Ureter (tissue), 1 donor: ENCODE data around the gene ERFE. TPM values are rescaled to one million over a fixed set of nuclear protein-coding genes. Genes with fewer than 3 reads are reported as not detected.

Experiments
- DNase-seq: peaks from one replicate; pipeline ENCODE4 v3.0.0-alpha.2; 2020; ENCODE audit warnings: low spot score
- total RNA-seq: library from RNA; stranded (reverse); gene quantifications from one replicate; pipeline ENCODE4 v1.2.4, GENCODE V29; 2023
- donor health status: DM: yes; HTN: yes; CAD: no.

Gene ERFE
- total RNA-seq, 1 donor from 2014 or later, result 1.8 TPM

- no peak for DNase-seq
Measured at GRCh38 chr2:238203973-238204683, 45.4 kb downstream of the ERFE start.

- DNase-seq, result no peak
Measured at GRCh38 chr2:238207006-238207405, 48.2 kb downstream of the ERFE start.

- no peak for DNase-seq
Measured at GRCh38 chr2:238216651-238217184, 57.9 kb downstream of the ERFE start.

Other genes with a start within 250 kb of the ERFE start
- 44.4 TPM for gene UBE2F, start 192.0 kb upstream of the ERFE start, total RNA-seq
- 21.6 TPM for gene SCLY, start 98.0 kb upstream of the ERFE start, total RNA-seq
- 2.4 TPM for gene ESPNL, start 58.6 kb upstream of the ERFE start, total RNA-seq
- gene KLHL30, start 20.3 kb upstream of the ERFE start, total RNA-seq, result 2.2 TPM
- gene ILKAP, start 44.7 kb downstream of the ERFE start, total RNA-seq, result 67.4 TPM
- 3.4 TPM for gene HES6, start 81.1 kb downstream of the ERFE start, total RNA-seq
- gene PER2, start 129.6 kb downstream of the ERFE start, total RNA-seq, result 30.5 TPM
- gene TRAF3IP1, start 161.5 kb downstream of the ERFE start, total RNA-seq, result 22.4 TPM